K562 (cell line): Measurements from ENCODE around the gene CCNB1. TPM values are rescaled to one million over a fixed set of nuclear protein-coding genes. Genes with fewer than 3 reads are reported as not detected.

Experiments
- ATAC-seq: fragments of 200-7000 bp; cut with Tn5 transposase; 3 replicates; pipeline ENCODE4 v1.9.1; 2020; ENCODE audit warnings: moderate library complexity
- BruUV-seq: library from RNA; stranded (reverse); fragments of 400-500 nt; replicated peaks from 2 replicates; lab custom pipeline; 2021; lab: Mats Ljungman, UMichigan
- CTCF ChIA-PET: fragments of 300-600 bp; formaldehyde crosslinking; extraction: SDS; loops from one replicate; lab custom pipeline; 2021; ENCODE audit warnings: low intra/inter-chr PET ratio; lab: Yijun Ruan, JAX
- POLR2A ChIA-PET: fragments of 300-600, 350-650 bp; sonication (Branson Sonifier 250); formaldehyde crosslinking; extraction: SDS; loops from one replicate; lab custom pipeline; 2021; ENCODE audit warnings: antibody characterized with exemption, inconsistent platforms; lab: Yijun Ruan, JAX
- DNase-seq, 4 experiments: peaks; one replicate each; pipeline versions ENCODE4 v3.0.0 to v3.0.0-alpha.2; 2011 to 2018; ENCODE audit warnings: low spot score in 3 of 4, mixed read lengths in 3 of 4; ENCODE audit errors: extremely low read depth in 1 of 4
- FAIRE-seq: peaks from 2 replicates; lab custom pipeline; 2011; peaks lifted over from hg19 to GRCh38; lab: Jason Lieb, UNC
- H2AFZ ChIP-seq: 2 replicates; pipeline ENCODE4 v1.6.0; 2011; ENCODE audit warnings: low read depth, low read length, control low read depth, inconsistent platforms
- H3K27ac ChIP-seq: fragments of 200-600 bp; 3 replicates; pipeline ENCODE4 v1.8.0; 2011; ENCODE audit warnings: low read depth, mild to moderate bottlenecking, control low read depth, inconsistent platforms, low read length, moderate library complexity, mixed read lengths; ENCODE audit errors: extremely low read depth
- H3K27me3 ChIP-seq, 2 experiments: fragments of 300-600 bp in 1 of 2; 2 replicates in 1 of 2; 3 replicates in 1 of 2; pipeline versions ENCODE4 v1.6.0 to v1.8.0; 2011; ENCODE audit warnings: inconsistent platforms in 2 of 2, low read length in 2 of 2, mild to moderate bottlenecking in 1 of 2, mixed read lengths in 1 of 2, moderate library complexity in 1 of 2; ENCODE audit not compliant: control insufficient read depth in 2 of 2, insufficient read depth in 2 of 2
- H3K36me3 ChIP-seq: fragments of 300-600 bp; 3 replicates; pipeline ENCODE4 v1.8.0; 2011; ENCODE audit warnings: mild to moderate bottlenecking, low read length, inconsistent platforms; ENCODE audit not compliant: control insufficient read depth, insufficient read depth
- H3K4me1 ChIP-seq, 2 experiments: fragments of 200-600 bp in 1 of 2; replicated peaks in 1 of 2; 2 replicates in 1 of 2; 3 replicates in 1 of 2; pipeline versions ENCODE4 v1.5.1 to v1.8.0; 2011; ENCODE audit warnings: inconsistent platforms in 2 of 2, low read length in 2 of 2, mild to moderate bottlenecking in 1 of 2, mixed read lengths in 1 of 2, moderate library complexity in 1 of 2; ENCODE audit not compliant: control insufficient read depth in 2 of 2, insufficient read depth in 2 of 2
- H3K4me2 ChIP-seq: 2 replicates; pipeline ENCODE4 v1.6.1; 2011; ENCODE audit warnings: low read length, control low read depth, inconsistent platforms, mixed read lengths; ENCODE audit not compliant: insufficient read depth
- H3K4me3 ChIP-seq: fragments of 200-600 bp; sonication (generic), shearing (Covaris generic); 2 replicates; pipeline ENCODE4 v1.5.1; 2016; ENCODE audit warnings: control low read depth, inconsistent platforms
- H3K79me2 ChIP-seq: fragments of 200-600 bp; 3 replicates; pipeline ENCODE4 v1.8.0; 2011; ENCODE audit warnings: low read length, inconsistent platforms; ENCODE audit not compliant: control insufficient read depth, insufficient read depth
- H3K9ac ChIP-seq, 2 experiments: 2 replicates each; pipeline versions ENCODE4 v1.6.0 to v1.6.1; 2011; ENCODE audit warnings: low read depth in 2 of 2, low read length in 2 of 2, control low read depth in 1 of 2, inconsistent platforms in 1 of 2, mild to moderate bottlenecking in 1 of 2, mixed read lengths in 1 of 2; ENCODE audit not compliant: insufficient read depth in 1 of 2
- H3K9me1 ChIP-seq: one replicate; pipeline ENCODE4 v1.6.0; 2011; ENCODE audit warnings: inconsistent platforms, mild to moderate bottlenecking, low read length, moderate library complexity; ENCODE audit not compliant: control insufficient read depth, insufficient read depth
- H3K9me3 ChIP-seq: replicated peaks from 2 replicates; pipeline ENCODE4 v1.5.1; 2011; ENCODE audit warnings: low read depth, low read length, inconsistent platforms; ENCODE audit not compliant: control insufficient read depth, insufficient read depth
- H4K20me1 ChIP-seq: replicated peaks from 2 replicates; pipeline ENCODE4 v1.6.1; 2011; ENCODE audit warnings: low read length, inconsistent platforms, mixed read lengths; ENCODE audit not compliant: control insufficient read depth, insufficient read depth
- ARNT ChIP-seq, 2 experiments: fragments of 450-650 bp; IDR thresholded peaks; 2 replicates each; pipeline ENCODE4 v1.6.1; 2016; ENCODE audit warnings: mild to moderate bottlenecking in 1 of 2
- BRCA1 ChIP-seq, 2 experiments: fragments of 450-650 bp in 1 of 2; sonication (generic) in 1 of 2; formaldehyde crosslinking in 1 of 2; IDR thresholded peaks; 2 replicates each; pipeline versions ENCODE4 v1.5.0 to v1.6.1; 2017 to 2020; ENCODE audit warnings: mild to moderate bottlenecking in 1 of 2, missing genetic modification reagents in 1 of 2
- ETS1 ChIP-seq: conservative IDR thresholded peaks from 2 replicates; pipeline ENCODE4 v1.6.1; 2011; ENCODE audit warnings: low read depth, mild to moderate bottlenecking, low read length; ENCODE audit not compliant: control insufficient read depth
- GATAD2B ChIP-seq: fragments of 450-650 bp; IDR thresholded peaks from 2 replicates; pipeline ENCODE4 v1.6.1; 2017; ENCODE audit warnings: mild to moderate bottlenecking, borderline replicate concordance
- GTF3C2 ChIP-seq: IDR thresholded peaks from 3 replicates; pipeline ENCODE4 v1.6.1; 2011; ENCODE audit warnings: borderline replicate concordance, mild to moderate bottlenecking, moderate library complexity; ENCODE audit not compliant: insufficient read length; ENCODE audit errors: extremely low read depth
- KAT8 ChIP-seq: fragments of 450-650 bp; IDR thresholded peaks from 2 replicates; pipeline ENCODE4 v1.6.1; 2016; ENCODE audit warnings: low read depth, mild to moderate bottlenecking
- PRPF4 ChIP-seq: fragments of 200-400 bp; formaldehyde crosslinking; IDR thresholded peaks from one replicate; pipeline ENCODE4 v1.6.1; 2017; ENCODE audit warnings: low read length, low read depth, mild to moderate bottlenecking; ENCODE audit not compliant: insufficient read depth, poor library complexity, severe bottlenecking
- SREBF1 ChIP-seq: fragments of 150-350 bp; IDR thresholded peaks from 2 replicates; pipeline ENCODE4 v1.6.1; 2014; ENCODE audit warnings: antibody characterized with exemption, low read depth, low read length, borderline replicate concordance
- UBTF ChIP-seq, 2 experiments: IDR thresholded peaks; 2 replicates each; pipeline ENCODE4 v1.6.1; 2012; ENCODE audit warnings: improper control_type of control experiment in 2 of 2, low read depth in 2 of 2, low read length in 2 of 2, borderline replicate concordance in 1 of 2
- ZBTB17 ChIP-seq: fragments of 450-650 bp; formaldehyde crosslinking; IDR thresholded peaks from 2 replicates; pipeline ENCODE4 v1.4.0; 2020; ENCODE audit warnings: mild to moderate bottlenecking
- ZNF324 ChIP-seq: fragments of 250-450 bp; sonication (Bioruptor Pico); IDR thresholded peaks from 2 replicates; pipeline ENCODE4 v1.4.0; 2020; ENCODE audit warnings: mild to moderate bottlenecking
- ZNF395 ChIP-seq: fragments of 200-800 bp; sonication (Bioruptor generic); IDR thresholded peaks from 2 replicates; pipeline ENCODE4 v1.6.1; 2017; ENCODE audit warnings: missing genetic modification characterization, missing compliant biosample characterization
- WGBS: fragments of 100-300 bp; shearing (Covaris generic); methylation state at CpG from one replicate; pipeline ENCODE4 v1.1.6; 2016; ENCODE audit warnings: low coverage, mixed read lengths; ENCODE audit not compliant: insufficient coverage; ENCODE audit errors: missing lambda C conversion rate; 5-methylcytosine and 5-hydroxymethylcytosine counted together
- in situ Hi-C: fragments of 300-500 bp; cut with MboI; formaldehyde crosslinking; loops from 4 replicates; pipeline ENCODE4 v1.15.0; 2018; ENCODE audit warnings: inconsistent platforms, mixed read lengths
- intact Hi-C: fragments of 100-400 bp; cut with micrococcal nuclease; formaldehyde crosslinking; loops from 2 replicates; pipeline ENCODE4 v1.14.2; 2022
- polyA plus RNA-seq, 8 experiments: library from polyadenylated mRNA; depleted of rRNA in 4 of 8; stranded (reverse) in 5 of 8; unstranded in 3 of 8; fragments of >200 nt; fragmentation: Nextera tagmentation in 2 of 8; fragmentation: Illumina TruSeq in 1 of 8; extraction: Ambion mirVana in 2 of 8; extraction: Trizol in 1 of 8; gene quantifications; 2 replicates each; pipeline versions ENCODE4 v1.2.1 to v1.2.3, GENCODE V29; 2011 to 2014; ENCODE audit warnings: inconsistent platforms in 1 of 8, missing spikeins in 1 of 8
- total RNA-seq, 7 experiments: library from RNA; depleted of rRNA in 6 of 7; stranded (reverse); fragments of >200 nt in 6 of 7; fragmentation: Illumina TruSeq in 2 of 7; extraction: Trizol in 2 of 7; gene quantifications; 2 replicates each; pipeline versions ENCODE4 v1.2.1 to v1.2.3, GENCODE V29; 2011 to 2021; ENCODE audit warnings: low replicate concordance in 1 of 7

Gene CCNB1
- total and polyA plus RNA-seq, 9 of the 15 experiments (the other 6 are each of a cell fraction or from before 2014, with no cell fraction given), result 165 to 679 (median 271) TPM

- Histone ChIP-seq H3K9me1 (no peaks in the 10 kb centered on the region), H3K4me3 (no peak overlapping the region), H3K4me1 (no peaks in the 10 kb centered on the region), H3K27ac (no peak overlapping the region), H3K27me3 (no peaks in the 10 kb centered on the region), H3K9ac (no peak overlapping the region), H4K20me1 (no peaks in the 10 kb centered on the region), H3K79me2 (no peaks in the 10 kb centered on the region), H3K9me3 (no peaks in the 10 kb centered on the region), H3K36me3 (no peaks in the 10 kb centered on the region), H3K4me2 (no peak overlapping the region), H2AFZ (no peak overlapping the region)
- intact Hi-C loops, result no loop called here
- no peak for FAIRE-seq
- DNase-seq, result no peak
- TF ChIP-seq SREBF1 (no peak), BRCA1 (IDR thresholded peaks at IDR 0.05) (no peak), BRCA1 (CRISPR knock-in tag; IDR thresholded peaks at IDR 0.05) (no peak), ZBTB17 (CRISPR knock-in tag) (no peak), ARNT (IDR thresholded peaks at IDR 0.05) (no peak), KAT8 (no peak), ZNF395 (CRISPR knock-in tag) (no peak), GTF3C2 (no peak), GATAD2B (no peak), PRPF4 (no peak), ETS1 (no peak), ZNF324 (no peak), UBTF (IDR thresholded peaks at IDR 0.05; ENCODE audit: borderline replicate concordance in 1 of 2, low read depth in 2 of 2, low read length in 2 of 2) (no peak)
- no peak for ATAC-seq
- CTCF ChIA-PET, result no interaction called here
- 87% methylated on average over 11 of the region's 11 CpGs for WGBS
- POLR2A ChIA-PET, result interaction anchor here (1.1 kb wide), 1 partner anchor 10 kb away, joined by 3 read pairs; the partner anchor contains the start of gene CCNB1
- no TSS peak for BruUV-seq
- in situ Hi-C loops, result no loop called here
These were observed 10.5 kb upstream of the CCNB1 start for GRCh38 chr5:69156456-69156855.
